ENCODE results near the gene INAFM2.

Gene INAFM2

DNA sequence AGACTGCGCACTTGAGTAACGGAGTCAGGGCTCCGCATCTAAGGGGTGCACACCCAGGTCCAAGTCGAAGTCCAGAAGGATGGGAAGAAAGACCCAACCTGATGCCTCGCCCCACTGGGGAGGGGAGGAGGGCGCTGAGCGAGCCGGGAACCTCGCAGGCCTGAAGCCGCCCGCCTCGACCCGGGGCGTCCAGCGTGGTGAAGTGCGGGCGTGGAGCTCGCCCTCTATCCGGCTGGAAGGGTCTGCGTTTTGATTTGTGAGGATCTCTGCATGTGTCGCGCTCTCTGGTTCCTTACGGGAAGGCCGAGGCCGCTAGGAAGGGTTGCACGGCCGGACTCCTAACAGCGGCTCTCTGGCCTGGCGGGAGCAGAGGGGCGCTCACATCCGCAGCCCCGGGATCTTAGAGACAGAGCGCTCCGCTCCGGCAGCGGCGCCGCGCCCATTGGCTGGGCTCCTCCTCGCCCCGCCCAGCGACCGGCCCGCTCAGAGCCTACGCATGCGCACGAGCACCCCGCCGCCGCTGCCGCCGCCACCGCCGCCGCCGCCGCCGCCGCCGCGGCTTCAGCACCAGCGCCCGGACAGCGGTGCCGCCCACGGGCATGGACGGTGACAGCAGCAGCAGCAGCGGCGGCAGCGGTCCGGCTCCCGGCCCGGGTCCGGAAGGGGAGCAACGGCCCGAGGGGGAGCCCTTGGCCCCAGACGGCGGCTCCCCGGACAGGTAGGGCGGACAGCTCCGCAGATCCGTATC is 34.4 kb downstream of the INAFM2 start, which contains the start of gene DISP2:
Gene DISP2, plus strand, starts transcription at position 497 of the 748 bp plus-strand sequence. Its CDS starts 103 bp downstream, at position 600.
- Mint-ChIP-seq H3K27me3 (no peaks in the 10 kb centered on the region), H3K9me3 (no peaks in the 10 kb centered on the region), H3K36me3 (ENCODE audit: low read depth) (no peaks in the 10 kb centered on the region), H3K4me3 (peak within 1 kb of the TSS; percentile 72), H3K27ac (no peak within 1 kb of the TSS), H3K4me1 (peaks cover 7% of the 10 kb centered on the region)
- peak; percentile 90 for ATAC-seq
- peak; percentile 95 for DNase-seq

DNA sequence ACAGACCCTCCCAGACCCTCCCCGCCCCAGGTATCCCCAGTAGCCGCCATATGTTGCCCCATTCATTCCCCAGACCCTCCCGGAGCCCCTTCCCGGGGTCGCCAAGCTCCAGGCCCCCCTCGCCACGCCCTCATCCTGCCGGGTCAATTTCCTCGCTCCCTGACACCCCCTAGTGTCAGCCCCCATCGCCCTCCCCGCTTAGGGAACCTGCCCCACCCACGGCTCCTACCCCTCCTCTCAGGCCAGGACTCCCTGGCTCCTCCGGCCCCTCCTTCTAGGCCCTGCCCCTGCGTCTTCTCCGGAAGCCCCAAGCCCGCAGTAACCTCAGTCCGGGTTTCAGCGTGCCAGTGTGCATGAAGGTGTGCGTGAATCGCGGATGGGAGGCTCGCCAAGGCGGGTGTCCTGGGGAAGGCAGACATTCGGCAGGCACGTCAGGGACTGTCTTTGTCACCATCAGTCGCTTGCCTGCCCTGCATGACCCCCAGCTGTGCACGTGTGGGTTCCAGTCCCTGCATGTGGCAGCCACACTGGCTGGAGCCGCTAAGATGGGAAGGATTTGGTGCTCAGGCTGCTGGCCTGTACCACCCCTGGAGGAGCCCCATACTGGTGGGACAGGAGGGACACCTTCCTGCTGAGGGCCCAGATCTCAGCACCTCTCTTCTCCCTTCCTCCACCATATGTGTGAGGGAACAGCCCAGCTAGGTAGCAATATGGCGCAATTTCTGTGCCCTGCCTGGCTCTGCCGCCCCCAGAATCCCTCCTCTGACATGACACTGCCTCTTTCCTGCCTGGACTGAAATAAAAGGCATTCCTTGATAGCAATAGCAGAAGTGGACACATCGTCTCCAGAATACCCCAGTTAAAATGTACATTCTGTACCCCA is 35.2 kb downstream of the INAFM2 start:
- Mint-ChIP-seq H3K27me3 (no peaks in the 10 kb centered on the region), H3K27ac (no peak overlapping the region), H3K36me3 (ENCODE audit: low read depth) (no peaks in the 10 kb centered on the region)

DNA sequence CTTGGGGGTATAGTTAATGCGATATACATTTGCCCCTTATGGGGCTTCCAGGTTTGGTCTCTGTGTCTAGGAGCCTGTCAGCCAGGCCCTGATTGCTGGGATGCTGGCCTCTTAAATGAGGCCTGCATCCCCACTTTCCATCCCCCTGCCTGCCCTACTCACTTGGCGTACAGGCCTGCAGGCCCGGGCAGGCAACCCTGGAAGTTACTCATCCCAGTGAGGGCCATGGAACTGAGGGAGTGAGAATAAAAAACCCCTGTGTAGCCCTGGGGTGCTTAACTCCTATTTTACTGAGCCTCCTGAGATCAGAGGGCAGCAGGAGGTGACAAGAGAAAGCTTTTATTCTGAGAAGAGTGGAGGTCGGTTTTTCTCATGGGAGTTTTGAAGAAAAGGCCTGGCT is 36.5 kb downstream of the INAFM2 start:
- Mint-ChIP-seq H3K36me3 (ENCODE audit: low read depth) (no peaks in the 10 kb centered on the region), H3K27ac (no peak overlapping the region), H3K4me3 (no peak overlapping the region), H3K4me1 (peaks cover 7% of the 10 kb centered on the region), H3K9me3 (no peaks in the 10 kb centered on the region), H3K27me3 (no peaks in the 10 kb centered on the region)
- ATAC-seq (no peak), DNase-seq (no peak)

More for the DNA sequence above, 35.2 kb downstream of the INAFM2 start:
- H3K9me3 Mint-ChIP-seq: no peaks in the 10 kb centered on the region
- peaks cover 7% of the 10 kb centered on the region for H3K4me1 Mint-ChIP-seq
- ATAC-seq (peak; percentile 14), DNase-seq (peak; percentile 23)
- H3K4me3 Mint-ChIP-seq: peak overlapping the region; percentile 72

DNA sequence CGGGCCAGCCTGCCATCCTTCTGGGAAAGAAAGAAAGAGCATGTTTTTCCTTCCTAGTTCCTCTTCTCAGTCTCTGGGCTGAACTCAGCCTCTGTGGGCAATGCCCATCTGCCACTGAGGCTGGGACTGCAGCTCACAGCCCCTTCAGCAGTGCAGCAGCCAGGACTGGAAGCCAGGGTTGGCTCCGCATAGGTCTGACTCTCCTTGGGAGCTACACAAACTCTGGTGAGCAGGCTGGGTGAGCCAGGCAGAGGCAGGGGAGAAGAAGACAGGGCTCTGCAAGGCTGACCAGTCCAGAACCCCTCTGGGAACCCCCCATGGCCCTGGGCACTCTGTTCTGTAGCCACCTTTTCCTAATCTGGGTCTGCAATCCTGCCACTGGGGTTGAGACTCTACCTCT is 38.1 kb downstream of the INAFM2 start:
- H3K27me3 Mint-ChIP-seq: no peaks in the 10 kb centered on the region
- no peak overlapping the region for H3K4me3 Mint-ChIP-seq
- no peaks in the 10 kb centered on the region for H3K36me3 Mint-ChIP-seq (ENCODE audit: low read depth)
- H3K9me3 Mint-ChIP-seq: no peaks in the 10 kb centered on the region
- no peak for DNase-seq
- no peak overlapping the region for H3K27ac Mint-ChIP-seq
- peaks cover 18% of the 10 kb centered on the region for H3K4me1 Mint-ChIP-seq
- no peak for ATAC-seq

DNA sequence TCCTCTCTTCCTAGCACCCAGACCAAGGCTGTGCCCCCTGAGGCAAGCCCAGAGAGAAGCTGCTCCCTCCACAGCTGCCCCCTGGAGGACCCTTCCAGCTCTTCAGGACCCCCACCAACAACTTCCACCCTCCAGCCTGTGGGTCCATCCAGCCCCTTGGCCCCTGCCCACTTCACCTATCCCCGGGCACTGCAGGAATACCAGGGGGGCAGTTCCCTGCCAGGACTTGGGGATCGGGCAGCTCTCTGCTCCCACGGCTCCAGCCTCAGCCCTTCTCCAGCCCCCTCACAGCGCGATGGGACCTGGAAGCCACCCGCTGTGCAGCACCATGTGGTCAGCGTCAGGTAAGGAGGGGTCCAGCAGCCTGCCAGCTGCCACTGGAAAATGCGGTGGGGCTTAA is 40.1 kb downstream of the INAFM2 start:
- DNase-seq (no peak), ATAC-seq (no peak)
- Mint-ChIP-seq H3K4me1 (peaks cover 29% of the 10 kb centered on the region), H3K27me3 (no peaks in the 10 kb centered on the region), H3K9me3 (no peaks in the 10 kb centered on the region), H3K36me3 (ENCODE audit: low read depth) (no peaks in the 10 kb centered on the region), H3K4me3 (no peak overlapping the region), H3K27ac (no peak overlapping the region)

DNA sequence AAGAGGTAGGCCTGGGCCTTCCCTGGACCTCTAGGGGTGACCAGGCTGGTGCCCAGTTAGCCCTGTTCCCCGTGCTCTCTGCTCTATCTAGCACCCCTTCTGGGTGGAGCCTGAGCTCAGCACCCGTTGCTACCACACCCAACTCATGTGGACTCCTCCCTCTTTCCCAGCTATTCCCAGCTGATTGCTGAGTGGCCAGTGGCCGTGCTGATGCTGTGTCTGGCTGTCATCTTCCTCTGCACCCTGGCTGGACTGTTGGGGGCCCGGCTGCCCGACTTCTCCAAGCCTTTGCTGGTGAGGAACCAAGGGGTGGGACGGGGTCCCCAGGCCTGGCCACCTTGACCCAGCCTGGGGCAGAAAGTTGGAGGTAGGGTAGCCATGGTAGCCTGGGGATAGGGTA is 40.8 kb downstream of the INAFM2 start:
- H3K4me3 Mint-ChIP-seq: no peak overlapping the region

DNA sequence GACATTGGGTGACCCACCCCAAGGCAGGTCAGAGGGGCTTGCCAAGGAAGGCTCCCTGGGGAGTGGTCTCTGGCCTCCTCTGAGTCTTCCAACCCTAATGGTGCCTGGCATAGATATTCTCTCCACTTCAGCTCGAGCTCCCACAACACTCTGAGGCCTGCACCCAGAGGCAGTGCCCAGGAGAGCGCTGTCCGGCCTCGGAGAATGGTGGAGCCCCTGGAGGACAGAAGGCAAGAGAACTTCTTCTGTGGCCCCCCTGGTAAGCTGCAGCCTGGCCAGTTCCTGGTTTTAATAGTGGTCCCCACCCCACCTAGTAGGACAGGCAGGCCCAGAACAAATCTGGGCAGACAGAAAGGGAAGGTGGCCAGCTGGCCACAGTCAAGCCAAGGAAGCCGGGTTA is 41.5 kb downstream of the INAFM2 start:
- H3K27ac Mint-ChIP-seq: no peak overlapping the region
- no peak for ATAC-seq

More for the DNA sequence above, 40.8 kb downstream of the INAFM2 start:
- Mint-ChIP-seq H3K4me1 (peaks cover 23% of the 10 kb centered on the region), H3K27me3 (no peaks in the 10 kb centered on the region), H3K9me3 (no peaks in the 10 kb centered on the region), H3K27ac (no peak overlapping the region), H3K36me3 (ENCODE audit: low read depth) (no peaks in the 10 kb centered on the region)
- DNase-seq (no peak), ATAC-seq (no peak)

DNA sequence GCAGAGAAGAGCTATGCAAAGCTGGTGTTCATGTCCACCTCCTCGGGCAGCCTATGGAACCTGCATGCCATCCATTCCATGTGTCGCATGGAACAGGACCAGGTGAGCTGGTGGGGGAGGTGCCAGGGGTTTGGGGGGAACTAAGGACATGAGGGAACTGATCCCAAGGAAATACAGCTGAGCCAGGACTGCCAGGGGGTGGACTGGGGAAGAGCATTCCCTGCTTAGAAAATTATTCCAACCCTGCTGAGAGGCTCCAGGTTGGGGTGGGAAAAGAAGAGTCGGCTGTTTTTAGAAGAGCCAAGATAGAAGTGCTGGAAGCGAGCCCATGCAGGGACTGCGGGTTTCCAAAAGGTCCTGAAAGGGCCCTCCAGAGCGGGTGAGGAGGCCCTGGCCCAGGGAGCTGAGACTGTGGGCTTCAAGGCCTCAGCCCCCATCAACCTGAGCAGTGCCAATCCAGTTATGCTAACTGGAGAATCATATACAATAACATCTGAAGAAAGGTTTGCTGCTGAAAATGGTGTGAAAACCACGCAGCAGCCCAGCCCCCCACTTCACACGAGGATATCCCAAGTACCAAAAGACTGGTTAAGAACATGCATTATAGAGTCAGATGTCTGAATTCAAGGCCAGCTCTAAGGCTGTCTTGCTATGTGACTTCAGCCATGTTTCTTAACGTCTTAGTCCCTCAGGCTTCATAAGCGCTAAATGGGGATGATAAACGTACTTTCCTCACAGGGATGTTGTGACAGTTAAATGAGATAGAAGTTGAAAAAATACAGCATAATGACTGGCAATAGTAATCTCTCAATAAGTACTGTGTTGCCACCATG is 42.3 kb downstream of the INAFM2 start:
- no peak for ATAC-seq
- Mint-ChIP-seq H3K27ac (no peak overlapping the region), H3K27me3 (no peaks in the 10 kb centered on the region), H3K4me3 (no peak overlapping the region), H3K36me3 (ENCODE audit: low read depth) (no peaks in the 10 kb centered on the region), H3K9me3 (no peaks in the 10 kb centered on the region), H3K4me1 (peaks cover 23% of the 10 kb centered on the region)
- DNase-seq: no peak

More for the DNA sequence above, 41.5 kb downstream of the INAFM2 start:
- no peak for DNase-seq
- Mint-ChIP-seq H3K4me3 (no peak overlapping the region), H3K4me1 (peaks cover 23% of the 10 kb centered on the region), H3K27me3 (no peaks in the 10 kb centered on the region), H3K9me3 (no peaks in the 10 kb centered on the region), H3K36me3 (ENCODE audit: low read depth) (no peaks in the 10 kb centered on the region)

DNA sequence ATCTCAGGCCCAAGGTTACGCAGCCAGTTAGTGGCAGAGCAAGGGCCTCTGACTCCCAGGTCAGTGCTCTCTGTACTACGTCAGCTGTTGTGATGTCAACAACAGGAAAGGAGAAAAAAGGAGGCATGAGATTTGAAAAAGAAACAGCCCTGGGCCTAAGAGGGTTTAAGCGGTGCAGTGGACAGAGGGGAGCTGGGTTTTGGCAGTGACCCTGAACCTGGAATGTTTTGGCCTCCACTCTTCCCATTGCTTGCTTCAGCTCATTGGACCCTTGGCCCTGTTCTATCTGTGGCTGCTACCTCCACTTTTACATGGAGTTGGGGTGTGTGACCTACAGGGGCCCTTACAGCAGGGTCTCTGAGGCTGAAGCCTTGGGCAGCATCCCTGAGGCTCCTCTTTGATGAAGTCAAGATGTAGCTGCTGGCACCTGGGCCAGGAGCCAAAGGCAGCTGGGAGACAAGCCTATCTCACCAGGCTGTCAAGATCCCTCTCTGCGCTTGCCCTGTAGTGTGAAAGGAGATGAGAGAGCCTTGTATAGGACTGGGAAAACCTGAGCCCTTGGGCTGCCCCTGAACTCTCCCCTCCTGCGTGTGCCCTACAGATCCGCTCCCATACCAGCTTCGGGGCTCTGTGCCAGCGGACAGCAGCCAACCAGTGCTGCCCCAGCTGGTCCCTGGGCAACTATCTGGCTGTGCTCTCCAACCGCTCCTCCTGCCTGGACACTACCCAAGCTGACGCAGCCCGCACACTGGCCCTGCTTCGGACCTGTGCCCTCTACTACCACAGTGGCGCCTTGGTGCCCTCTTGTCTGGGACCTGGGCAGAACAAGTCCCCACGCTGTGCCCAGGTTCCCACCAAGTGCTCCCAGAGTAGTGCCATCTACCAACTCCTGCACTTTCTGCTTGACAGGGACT is 43.2 kb downstream of the INAFM2 start:
- DNase-seq (no peak), ATAC-seq (no peak)
- peak overlapping the region; percentile 81 for H3K4me3 Mint-ChIP-seq
- no peaks in the 10 kb centered on the region for H3K27me3 Mint-ChIP-seq
- peaks cover 23% of the 10 kb centered on the region for H3K4me1 Mint-ChIP-seq
- H3K27ac Mint-ChIP-seq: no peak overlapping the region
- no peaks in the 10 kb centered on the region for H3K9me3 Mint-ChIP-seq
- H3K36me3 Mint-ChIP-seq (ENCODE audit: low read depth): no peaks in the 10 kb centered on the region

DNA sequence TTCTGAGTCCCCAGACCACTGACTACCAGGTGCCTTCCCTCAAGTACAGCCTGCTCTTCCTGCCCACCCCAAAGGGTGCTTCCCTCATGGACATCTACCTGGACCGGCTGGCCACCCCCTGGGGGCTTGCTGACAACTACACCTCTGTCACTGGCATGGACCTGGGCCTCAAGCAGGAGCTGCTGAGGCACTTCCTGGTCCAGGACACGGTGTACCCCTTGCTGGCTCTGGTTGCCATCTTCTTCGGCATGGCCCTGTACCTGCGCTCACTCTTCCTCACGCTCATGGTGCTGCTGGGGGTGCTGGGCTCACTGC is 43.8 kb downstream of the INAFM2 start:
- Mint-ChIP-seq H3K36me3 (ENCODE audit: low read depth) (no peaks in the 10 kb centered on the region), H3K27ac (peak overlapping the region; percentile 70), H3K4me1 (peaks cover 23% of the 10 kb centered on the region), H3K4me3 (peak overlapping the region; percentile 81), H3K27me3 (no peaks in the 10 kb centered on the region), H3K9me3 (no peaks in the 10 kb centered on the region)
- DNase-seq: no peak
- ATAC-seq: no peak

DNA sequence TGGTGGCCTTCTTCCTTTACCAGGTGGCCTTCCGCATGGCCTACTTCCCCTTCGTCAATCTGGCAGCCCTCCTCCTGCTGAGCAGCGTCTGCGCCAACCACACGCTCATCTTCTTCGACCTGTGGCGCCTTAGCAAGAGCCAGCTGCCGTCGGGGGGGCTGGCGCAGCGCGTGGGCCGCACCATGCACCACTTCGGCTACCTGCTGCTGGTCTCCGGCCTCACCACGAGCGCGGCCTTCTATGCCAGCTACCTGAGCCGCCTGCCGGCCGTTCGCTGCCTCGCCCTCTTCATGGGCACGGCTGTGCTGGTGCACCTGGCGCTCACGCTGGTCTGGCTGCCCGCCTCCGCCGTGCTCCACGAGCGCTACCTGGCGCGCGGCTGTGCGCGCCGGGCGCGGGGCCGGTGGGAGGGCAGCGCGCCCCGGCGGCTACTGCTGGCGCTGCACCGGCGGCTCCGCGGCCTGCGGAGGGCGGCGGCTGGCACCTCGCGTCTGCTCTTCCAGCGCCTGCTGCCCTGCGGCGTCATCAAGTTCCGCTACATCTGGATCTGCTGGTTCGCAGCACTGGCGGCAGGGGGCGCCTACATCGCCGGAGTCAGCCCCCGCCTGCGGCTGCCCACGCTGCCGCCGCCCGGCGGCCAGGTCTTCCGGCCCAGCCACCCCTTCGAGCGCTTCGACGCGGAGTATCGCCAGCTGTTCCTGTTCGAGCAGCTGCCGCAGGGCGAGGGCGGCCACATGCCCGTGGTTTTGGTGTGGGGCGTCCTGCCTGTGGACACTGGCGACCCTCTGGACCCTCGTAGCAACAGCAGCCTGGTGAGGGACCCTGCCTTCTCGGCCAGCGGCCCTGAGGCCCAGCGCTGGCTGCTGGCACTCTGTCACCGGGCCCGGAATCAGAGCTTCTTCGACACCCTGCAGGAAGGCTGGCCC is 44.5 kb downstream of the INAFM2 start:
- H3K36me3 Mint-ChIP-seq (ENCODE audit: low read depth): no peaks in the 10 kb centered on the region
- H3K4me1 Mint-ChIP-seq: peaks cover 23% of the 10 kb centered on the region
- no peaks in the 10 kb centered on the region for H3K9me3 Mint-ChIP-seq
- H3K27ac Mint-ChIP-seq: peak overlapping the region; percentile 70
- ATAC-seq (peak; percentile 89), DNase-seq (peak; percentile 85)
- H3K27me3 Mint-ChIP-seq: no peaks in the 10 kb centered on the region
- peak overlapping the region; percentile 81 for H3K4me3 Mint-ChIP-seq

DNA sequence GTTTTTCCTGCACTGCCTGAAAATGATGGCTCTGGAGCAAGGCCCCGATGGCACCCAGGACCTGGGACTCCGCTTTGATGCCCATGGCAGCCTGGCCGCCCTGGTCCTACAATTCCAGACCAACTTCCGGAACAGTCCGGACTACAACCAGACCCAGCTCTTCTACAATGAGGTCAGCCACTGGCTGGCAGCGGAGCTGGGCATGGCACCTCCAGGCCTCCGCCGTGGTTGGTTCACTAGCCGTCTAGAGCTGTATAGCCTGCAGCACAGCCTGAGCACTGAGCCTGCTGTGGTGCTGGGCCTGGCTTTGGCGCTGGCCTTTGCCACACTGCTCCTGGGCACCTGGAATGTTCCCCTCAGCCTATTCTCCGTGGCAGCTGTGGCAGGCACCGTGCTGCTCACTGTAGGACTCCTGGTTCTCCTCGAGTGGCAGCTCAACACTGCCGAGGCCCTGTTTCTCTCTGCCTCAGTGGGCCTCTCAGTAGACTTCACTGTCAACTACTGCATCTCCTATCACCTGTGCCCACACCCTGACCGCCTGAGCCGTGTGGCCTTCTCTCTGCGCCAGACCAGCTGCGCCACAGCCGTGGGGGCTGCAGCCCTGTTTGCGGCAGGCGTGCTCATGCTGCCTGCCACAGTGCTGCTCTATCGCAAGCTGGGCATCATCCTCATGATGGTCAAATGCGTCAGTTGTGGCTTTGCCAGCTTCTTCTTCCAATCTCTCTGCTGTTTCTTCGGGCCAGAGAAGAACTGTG is 45.4 kb downstream of the INAFM2 start:
- no peaks in the 10 kb centered on the region for H3K27me3 Mint-ChIP-seq
- no peaks in the 10 kb centered on the region for H3K36me3 Mint-ChIP-seq (ENCODE audit: low read depth)
- no peaks in the 10 kb centered on the region for H3K9me3 Mint-ChIP-seq
- no peak overlapping the region for H3K27ac Mint-ChIP-seq
- no peak for DNase-seq
- peaks cover 23% of the 10 kb centered on the region for H3K4me1 Mint-ChIP-seq
- peak overlapping the region; percentile 7 for H3K4me3 Mint-ChIP-seq
- ATAC-seq: no peak

All from activated naive CD8-positive, alpha-beta T cell treated with anti-CD3 and anti-CD28 coated beads, Interleukin-2, amount 50 U/mL, for 24 hours (primary cell).